Measurements from ENCODE around the gene TFAP2E.
A peak's percentile ranks its signal among the peaks of the same experiment; 100 is the strongest.

TFAP2E gene

DNA sequence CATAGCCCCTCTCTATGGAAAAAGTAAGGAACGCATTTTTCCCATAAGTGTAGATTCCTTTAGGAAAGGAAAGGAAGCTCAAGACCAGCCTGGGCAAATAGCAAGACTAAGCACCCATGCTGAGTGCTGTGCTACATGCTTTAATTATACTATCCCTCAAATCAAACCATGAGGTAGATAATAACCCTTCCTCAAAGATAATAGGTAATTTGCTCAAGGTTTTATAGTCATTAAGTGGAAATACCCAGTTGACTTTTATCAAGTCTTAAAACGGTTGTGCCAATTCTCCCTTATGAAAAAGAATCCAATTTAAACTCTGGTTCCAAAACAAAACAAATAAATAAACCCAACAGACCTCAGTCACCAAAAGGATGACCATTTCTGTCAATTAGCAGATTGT, 19.3 kb upstream of the TFAP2E start:
- TF ChIP-seq, protein P1, sequence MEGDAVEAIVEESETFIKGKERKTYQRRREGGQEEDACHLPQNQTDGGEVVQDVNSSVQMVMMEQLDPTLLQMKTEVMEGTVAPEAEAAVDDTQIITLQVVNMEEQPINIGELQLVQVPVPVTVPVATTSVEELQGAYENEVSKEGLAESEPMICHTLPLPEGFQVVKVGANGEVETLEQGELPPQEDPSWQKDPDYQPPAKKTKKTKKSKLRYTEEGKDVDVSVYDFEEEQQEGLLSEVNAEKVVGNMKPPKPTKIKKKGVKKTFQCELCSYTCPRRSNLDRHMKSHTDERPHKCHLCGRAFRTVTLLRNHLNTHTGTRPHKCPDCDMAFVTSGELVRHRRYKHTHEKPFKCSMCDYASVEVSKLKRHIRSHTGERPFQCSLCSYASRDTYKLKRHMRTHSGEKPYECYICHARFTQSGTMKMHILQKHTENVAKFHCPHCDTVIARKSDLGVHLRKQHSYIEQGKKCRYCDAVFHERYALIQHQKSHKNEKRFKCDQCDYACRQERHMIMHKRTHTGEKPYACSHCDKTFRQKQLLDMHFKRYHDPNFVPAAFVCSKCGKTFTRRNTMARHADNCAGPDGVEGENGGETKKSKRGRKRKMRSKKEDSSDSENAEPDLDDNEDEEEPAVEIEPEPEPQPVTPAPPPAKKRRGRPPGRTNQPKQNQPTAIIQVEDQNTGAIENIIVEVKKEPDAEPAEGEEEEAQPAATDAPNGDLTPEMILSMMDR (IDR thresholded peaks at IDR 0.05) = no peak
- no peak for TF ChIP-seq ZFX (IDR thresholded peaks at IDR 0.05; ENCODE audit: borderline replicate concordance)
- peak overlapping the region; percentile 90 for H3K27ac ChIP-seq

DNA sequence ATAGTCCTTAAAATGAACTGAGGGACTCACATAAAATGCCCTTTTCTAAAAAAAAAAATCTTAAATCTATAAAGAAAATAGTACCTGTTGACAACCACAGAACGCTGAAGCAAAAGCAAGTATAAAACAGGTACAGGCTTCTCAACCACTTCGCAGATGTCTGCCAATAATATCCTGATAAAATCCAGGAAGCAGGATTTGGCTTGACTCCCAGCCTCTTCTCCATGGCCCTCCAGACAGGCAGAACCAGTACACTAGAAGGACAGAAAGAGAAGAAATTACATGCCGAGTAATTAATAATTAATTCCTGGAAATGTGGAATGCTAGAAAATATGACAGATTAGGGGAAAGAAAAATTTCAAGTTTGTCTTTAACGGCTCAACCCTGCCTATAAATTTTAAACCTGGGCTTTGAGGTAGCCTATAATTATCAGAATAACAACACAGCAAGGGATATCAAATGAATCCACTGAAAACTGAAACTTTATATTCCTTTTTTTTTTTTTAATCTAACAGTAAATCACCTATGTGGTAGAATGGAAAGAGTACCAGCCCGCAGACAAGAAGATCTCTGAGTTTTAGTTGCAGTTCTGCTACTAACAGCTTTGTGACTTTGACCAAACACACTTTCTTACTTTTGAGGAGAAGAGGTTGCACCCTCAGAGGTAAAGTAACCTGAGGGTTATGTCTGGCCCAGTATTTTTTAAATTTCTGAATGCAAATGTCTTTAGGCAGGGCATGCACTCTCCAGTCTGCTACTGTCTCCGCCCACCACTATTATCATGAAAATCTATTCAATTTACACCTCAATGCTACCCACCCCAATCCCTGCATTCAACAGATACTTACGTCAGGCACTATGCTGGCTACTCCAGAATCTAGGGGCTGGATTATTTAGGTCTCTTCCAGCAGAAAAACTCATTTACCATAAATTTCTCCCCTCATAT, 18.6 kb upstream of the TFAP2E start:
- H3K27ac ChIP-seq = peak overlapping the region; percentile 90
- TF ChIP-seq, protein P1 (IDR thresholded peaks at IDR 0.05) = no peak
- TF ChIP-seq ZFX (IDR thresholded peaks at IDR 0.05; ENCODE audit: borderline replicate concordance) = no peak

DNA sequence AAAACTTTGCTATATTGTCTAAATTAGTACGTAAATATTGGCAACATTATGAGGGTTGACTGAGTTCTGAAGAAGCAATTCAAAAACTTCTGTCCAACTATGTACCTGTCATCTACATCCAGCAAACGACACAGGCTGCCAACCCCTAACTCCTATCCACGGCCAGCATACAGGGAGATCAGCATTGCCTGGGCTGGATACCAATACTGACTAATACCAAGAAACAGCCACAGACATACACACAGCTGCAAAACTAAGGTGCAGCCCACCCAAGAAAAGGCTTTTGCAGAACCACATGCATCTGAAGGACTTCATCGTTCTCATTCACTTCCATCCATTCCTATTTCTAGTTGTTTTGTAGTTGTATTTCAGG, 17.9 kb upstream of the TFAP2E start:
- peak overlapping the region; percentile 90 for H3K27ac ChIP-seq

DNA sequence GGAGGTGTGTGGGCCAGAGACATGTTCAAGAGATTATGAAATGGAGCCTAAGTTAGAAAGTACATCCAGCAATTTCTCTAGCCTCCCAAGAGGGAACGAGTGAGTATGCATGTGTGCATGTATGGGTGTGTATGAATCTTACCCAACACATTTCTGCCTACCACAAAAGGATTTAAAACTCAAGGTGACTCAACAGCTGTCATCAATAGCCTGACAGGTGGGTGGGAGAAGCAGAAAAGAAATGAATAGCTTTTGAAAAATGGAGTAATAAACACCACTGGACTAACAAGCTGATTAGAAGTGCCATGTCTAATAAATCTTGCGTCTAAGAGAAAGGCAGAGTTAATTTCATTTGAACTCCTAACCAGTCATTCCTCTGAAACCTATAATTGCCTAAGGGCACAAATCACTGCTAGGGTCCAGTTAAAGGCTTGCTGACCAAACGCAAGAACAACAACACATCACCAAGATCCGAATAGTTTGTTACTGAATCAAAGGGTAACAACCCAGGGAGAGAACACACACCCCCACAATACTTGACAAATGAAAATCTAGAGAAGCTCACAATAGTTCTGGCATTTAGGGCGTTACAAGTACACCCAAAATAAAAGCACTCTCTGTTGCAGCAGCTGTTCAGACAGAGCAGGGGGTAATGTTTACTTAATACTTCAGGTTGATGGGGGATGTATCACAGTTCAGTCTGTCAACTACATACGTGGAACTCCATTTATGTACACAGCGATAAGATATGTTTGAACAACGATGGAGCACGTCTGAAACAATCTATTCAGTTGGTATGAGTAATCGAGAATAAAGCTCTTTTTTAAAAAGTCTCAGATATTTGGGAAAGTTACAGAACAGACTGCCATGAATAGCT, 17.3 kb upstream of the TFAP2E start:
- TF ChIP-seq, protein P1 (IDR thresholded peaks at IDR 0.05) = no peak
- no peak for TF ChIP-seq ZFX (IDR thresholded peaks at IDR 0.05; ENCODE audit: borderline replicate concordance)
- peak overlapping the region; percentile 90 for H3K27ac ChIP-seq

More for the DNA sequence above, 17.9 kb upstream of the TFAP2E start:
- TF ChIP-seq, protein P1 (IDR thresholded peaks at IDR 0.05) = no peak
- TF ChIP-seq ZFX (IDR thresholded peaks at IDR 0.05; ENCODE audit: borderline replicate concordance) = no peak

DNA sequence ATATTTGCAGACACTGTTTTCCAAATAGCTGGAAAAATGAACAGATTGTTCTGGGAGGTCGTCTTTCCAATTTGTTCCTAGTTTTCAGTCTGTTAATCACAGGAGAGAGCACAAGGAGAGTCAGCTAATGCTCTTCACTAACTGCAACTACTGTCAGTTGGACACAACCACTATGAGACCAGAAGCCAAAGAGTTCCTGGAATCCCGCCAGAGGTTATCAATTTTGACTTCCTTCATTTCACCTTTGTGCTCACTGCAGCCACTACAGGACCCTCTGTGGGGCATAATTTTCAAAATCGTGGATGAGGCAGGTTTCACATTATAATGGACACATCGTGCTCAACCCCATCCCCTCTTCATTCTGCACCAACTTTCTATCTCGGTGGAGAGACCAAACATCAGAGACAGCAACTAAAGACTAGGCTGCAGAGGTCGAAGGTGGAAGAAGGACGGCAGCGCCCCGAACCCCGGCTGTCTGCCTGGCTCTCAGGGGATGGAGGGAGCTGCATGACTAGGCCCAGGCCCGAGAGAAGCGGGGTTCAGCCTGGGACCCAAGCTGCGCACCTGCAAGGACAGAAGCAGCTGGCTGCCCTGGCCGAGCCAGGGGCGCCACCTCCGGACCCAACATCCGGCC, 16.5 kb upstream of the TFAP2E start:
- TF ChIP-seq ZFX (IDR thresholded peaks at IDR 0.05; ENCODE audit: borderline replicate concordance) = no peak
- TF ChIP-seq, protein P1 (IDR thresholded peaks at IDR 0.05) = no peak
- H3K27ac ChIP-seq = peak overlapping the region; percentile 90

DNA sequence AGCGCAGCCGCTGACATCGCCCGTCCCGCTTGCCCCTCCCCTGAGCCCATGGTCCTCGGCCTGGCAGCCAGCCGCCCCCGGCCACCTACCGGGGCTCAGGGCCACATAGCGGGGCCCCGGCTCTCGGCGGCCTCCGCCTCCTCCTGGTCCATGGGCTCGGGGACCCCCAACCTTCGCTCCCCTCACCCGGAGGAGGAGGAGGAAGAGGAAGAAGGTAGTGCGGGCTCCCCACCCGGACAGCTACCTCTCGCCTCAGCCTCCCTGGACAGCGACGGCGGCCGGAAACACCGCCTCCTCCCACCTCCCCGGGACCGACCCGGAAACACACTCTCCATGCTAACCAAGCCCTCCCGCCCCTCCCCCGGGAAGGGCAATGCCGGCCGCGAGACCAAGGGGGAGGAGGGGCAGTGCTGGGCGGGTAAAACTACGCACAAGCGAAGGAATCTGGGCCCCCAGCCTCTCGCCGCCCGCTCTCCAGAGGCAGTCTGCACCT, 15.9 kb upstream of the TFAP2E start, which contains the start of gene KIAA0319L:
Gene KIAA0319L, minus strand, starts transcription at position 286 of the 493 bp plus-strand sequence. CDS start 2,912 bp downstream, outside the sequence.
- TF ChIP-seq, protein P1 (IDR thresholded peaks at IDR 0.05) = no peak
- no peak for TF ChIP-seq ZFX (IDR thresholded peaks at IDR 0.05; ENCODE audit: borderline replicate concordance)
- H3K27ac ChIP-seq = peak within 1 kb of the TSS; percentile 90

Data from 22Rv1 (cell line).